ENCODE measurements around the gene ADAM10.

DNA sequence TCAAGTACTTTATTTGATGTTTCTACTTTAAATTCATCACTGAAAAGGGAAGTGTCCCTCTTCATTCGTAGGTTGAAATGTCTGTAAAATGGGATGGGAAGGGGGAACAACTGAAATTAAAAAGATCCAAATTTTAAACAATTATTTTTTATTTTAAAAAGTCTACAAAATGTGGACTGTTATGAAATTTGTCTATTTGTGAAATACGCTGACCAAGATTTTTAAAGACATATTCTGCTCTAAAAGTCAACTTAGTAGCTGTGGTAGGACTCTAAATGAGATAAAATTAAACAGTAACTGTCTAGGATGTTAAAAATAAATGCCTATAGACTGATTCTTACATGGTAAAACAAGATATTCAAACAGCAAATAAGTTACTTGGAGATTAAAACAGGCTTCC, 67.3 kb downstream of the ADAM10 start:
- TF ChIP-seq FOXK1 (CRISPR knock-in tag; IDR thresholded peaks at IDR 0.05) (no peak), SMAD3 (CRISPR knock-in tag; IDR thresholded peaks at IDR 0.05; ENCODE audit: borderline replicate concordance) (no peak), CTCF (IDR thresholded peaks at IDR 0.05) (no peak), IRF2 (CRISPR knock-in tag; IDR thresholded peaks at IDR 0.05; ENCODE audit: borderline replicate concordance, low read depth) (no peak), CREM (CRISPR knock-in tag; IDR thresholded peaks at IDR 0.05) (no peak), TCF7 (CRISPR knock-in tag; IDR thresholded peaks at IDR 0.05; ENCODE audit: low read depth) (no peak), ZNF671 (CRISPR knock-in tag; IDR thresholded peaks at IDR 0.05) (no peak)
- TF ChIP-seq, protein P1, sequence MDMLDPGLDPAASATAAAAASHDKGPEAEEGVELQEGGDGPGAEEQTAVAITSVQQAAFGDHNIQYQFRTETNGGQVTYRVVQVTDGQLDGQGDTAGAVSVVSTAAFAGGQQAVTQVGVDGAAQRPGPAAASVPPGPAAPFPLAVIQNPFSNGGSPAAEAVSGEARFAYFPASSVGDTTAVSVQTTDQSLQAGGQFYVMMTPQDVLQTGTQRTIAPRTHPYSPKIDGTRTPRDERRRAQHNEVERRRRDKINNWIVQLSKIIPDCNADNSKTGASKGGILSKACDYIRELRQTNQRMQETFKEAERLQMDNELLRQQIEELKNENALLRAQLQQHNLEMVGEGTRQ (CRISPR knock-in tag; IDR thresholded peaks at IDR 0.05): no peak
- TF ChIP-seq, protein P2, sequence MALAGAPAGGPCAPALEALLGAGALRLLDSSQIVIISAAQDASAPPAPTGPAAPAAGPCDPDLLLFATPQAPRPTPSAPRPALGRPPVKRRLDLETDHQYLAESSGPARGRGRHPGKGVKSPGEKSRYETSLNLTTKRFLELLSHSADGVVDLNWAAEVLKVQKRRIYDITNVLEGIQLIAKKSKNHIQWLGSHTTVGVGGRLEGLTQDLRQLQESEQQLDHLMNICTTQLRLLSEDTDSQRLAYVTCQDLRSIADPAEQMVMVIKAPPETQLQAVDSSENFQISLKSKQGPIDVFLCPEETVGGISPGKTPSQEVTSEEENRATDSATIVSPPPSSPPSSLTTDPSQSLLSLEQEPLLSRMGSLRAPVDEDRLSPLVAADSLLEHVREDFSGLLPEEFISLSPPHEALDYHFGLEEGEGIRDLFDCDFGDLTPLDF (CRISPR knock-in tag; IDR thresholded peaks at IDR 0.05): no peak
- TF ChIP-seq, protein P3, sequence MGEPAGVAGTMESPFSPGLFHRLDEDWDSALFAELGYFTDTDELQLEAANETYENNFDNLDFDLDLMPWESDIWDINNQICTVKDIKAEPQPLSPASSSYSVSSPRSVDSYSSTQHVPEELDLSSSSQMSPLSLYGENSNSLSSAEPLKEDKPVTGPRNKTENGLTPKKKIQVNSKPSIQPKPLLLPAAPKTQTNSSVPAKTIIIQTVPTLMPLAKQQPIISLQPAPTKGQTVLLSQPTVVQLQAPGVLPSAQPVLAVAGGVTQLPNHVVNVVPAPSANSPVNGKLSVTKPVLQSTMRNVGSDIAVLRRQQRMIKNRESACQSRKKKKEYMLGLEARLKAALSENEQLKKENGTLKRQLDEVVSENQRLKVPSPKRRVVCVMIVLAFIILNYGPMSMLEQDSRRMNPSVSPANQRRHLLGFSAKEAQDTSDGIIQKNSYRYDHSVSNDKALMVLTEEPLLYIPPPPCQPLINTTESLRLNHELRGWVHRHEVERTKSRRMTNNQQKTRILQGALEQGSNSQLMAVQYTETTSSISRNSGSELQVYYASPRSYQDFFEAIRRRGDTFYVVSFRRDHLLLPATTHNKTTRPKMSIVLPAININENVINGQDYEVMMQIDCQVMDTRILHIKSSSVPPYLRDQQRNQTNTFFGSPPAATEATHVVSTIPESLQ (CRISPR knock-in tag; IDR thresholded peaks at IDR 0.05): no peak
